Stimulated activated CD8-positive, alpha-beta memory T cell treated with anti-CD3 and anti-CD28 coated beads, Interleukin-7, amount 100 ng/mL, for 4 hours (primary cell): Measurements from ENCODE around the gene KCNAB2.

Experiments used
- DNase-seq, 2 donors: peaks; one replicate each; pipeline ENCODE4 v3.0.0-alpha.2; 2020; ENCODE audit warnings: low read depth in 2 of 2

KCNAB2 gene

DNA sequence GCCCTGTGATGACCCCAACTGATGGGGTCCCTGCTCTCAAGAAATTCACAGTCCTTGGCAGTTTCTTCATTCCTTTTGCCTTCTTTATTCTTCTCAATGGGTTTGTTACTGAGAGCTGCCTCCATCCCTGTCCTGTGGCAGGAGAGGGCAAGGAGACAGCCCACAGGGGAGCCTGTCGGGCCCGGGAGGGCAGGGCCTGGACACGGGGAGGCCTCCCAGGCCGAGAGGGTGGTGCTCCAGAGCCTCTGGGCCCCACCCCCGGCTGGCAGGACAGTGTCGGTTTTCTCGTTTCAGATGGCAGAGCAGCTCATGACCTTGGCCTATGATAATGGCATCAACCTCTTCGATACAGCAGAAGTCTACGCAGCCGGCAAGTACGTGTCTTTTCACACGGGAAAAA is 36.2 kb downstream of the KCNAB2 start:
- no peak for DNase-seq

DNA sequence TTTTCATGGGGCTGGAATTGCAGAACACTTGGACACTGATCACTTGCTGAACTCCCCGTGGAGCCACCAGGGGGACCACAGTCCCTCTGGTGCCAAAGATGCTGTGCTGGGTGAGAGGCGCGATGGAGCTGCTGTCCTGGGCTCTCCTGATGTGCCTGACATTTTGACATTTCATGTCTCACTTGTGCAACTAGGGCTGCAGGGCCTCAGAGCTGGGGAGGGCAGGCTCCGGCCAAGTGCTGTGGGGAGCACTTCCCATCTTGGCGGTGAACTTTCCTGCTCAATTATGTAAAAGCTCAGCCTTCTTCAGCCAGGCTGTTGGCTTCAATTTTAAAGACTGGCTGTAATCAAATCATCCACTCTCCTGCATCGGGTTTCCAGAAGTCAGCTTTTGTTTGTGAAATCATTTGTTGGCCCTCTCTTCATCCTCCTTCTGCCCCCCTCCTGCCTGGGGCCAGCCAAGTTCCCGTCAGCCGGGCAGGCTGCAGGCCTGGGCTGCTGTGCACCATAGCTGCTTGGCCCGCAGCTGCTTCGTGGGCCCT is 36.8 kb downstream of the KCNAB2 start:
- DNase-seq = no peak

- no peak for DNase-seq
Observed at GRCh38 chr1:6083385-6083784, 37.7 kb downstream of the KCNAB2 start.

- no peak for DNase-seq
Observed at GRCh38 chr1:6083801-6084446, 38.2 kb downstream of the KCNAB2 start.

- DNase-seq = no peak
Observed at GRCh38 chr1:6084781-6085495, 39.2 kb downstream of the KCNAB2 start.

GRCh38 chr1:6085666-6086065 is 40.0 kb downstream of the KCNAB2 start:
- no peak for DNase-seq

GRCh38 chr1:6086358-6086757 is 40.7 kb downstream of the KCNAB2 start:
- no peak for DNase-seq

DNA sequence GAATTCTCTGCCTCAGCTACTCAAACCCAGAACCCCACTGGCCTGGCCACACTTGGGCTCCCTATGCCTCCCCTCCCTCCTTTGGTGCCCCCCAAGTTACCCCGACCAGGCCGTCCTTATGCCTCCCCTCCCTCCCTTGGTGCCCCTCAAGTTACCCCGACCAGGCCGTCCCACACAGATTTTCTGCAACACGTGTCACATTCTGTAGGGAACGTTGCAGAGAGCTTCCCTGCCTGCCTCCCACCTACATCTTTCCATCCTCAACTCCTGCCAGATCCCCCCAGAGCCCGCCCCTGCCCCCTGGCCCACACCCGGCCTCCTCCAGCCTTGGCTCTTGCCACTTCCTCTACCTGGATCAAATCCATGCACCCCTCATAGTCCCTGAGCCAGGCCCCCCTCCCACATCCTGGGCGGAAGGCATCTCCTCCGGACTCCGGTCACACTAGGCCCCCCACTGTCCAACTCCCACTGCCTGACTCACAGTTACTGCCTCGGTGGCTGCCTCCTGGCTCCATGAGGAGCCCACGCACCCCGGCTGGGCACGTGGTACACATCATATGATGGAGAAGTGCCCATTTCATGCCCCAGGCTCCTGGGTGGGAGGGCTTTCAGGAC is 41.2 kb downstream of the KCNAB2 start:
- no peak for DNase-seq

GRCh38 chr1:6087377-6087772 is 41.7 kb downstream of the KCNAB2 start:
- DNase-seq = no peak

GRCh38 chr1:6087958-6088357 is 42.3 kb downstream of the KCNAB2 start:
- DNase-seq = no peak

DNA sequence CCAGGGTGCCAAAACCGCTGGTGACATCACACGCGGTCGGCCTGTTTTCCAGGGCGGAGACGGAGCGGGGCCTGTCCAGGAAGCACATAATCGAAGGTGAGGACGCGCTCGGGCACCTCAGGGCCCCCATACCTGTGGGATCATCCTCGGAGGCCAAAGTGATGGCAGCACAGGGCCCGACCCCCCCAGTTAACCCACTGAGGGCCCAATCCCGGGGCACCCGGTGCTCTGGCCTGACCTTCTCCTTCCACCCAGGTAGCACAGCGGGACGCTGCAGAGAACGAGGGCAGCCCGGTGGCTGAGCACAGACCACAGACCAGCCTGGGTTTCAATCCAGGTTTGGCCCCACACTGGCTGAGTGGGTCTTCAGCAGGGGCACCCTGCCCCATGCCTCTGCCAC is 43.3 kb downstream of the KCNAB2 start:
- no peak for DNase-seq

GRCh38 chr1:6090288-6090687 is 44.6 kb downstream of the KCNAB2 start:
- no peak for DNase-seq

DNA sequence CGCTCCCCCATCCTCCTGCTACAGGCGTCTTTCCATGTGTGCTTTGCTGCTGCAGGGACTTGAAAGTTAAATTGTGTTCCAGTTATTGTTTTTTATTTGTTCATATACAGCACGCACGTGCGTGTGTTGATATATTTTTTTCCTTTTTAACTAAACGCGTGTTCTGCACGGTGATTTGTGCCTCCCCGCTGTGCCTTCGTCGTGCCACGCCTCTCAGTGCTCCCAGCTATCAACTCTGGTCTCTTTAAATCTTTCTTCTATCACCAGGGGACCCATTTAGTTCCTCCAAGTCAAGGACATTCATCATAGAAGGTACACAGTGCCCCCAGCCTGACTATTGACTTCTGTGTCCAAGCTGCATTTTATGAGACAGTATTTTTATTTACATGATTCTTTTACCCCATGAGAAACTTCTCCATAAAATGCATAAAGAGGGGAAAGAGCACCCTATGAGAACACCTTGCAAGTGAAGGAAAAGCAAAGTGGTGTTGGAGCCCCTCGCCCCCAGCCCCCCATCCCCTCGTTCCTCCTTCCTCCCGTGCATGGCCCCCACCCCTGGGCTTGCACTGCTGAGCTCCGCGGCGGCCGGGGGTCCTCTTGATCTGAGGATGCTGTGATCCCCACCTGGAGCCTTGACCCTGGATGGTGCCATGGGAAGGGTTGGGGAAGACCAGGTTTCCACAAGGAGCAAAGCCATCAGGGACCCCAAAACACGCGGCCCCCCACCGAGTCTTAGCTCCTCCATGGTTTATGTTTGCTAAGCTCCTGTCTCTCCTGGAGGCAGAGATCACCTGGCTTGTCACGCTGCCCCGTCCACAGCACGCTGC is 45.5 kb downstream of the KCNAB2 start:
- DNase-seq = no peak

DNA sequence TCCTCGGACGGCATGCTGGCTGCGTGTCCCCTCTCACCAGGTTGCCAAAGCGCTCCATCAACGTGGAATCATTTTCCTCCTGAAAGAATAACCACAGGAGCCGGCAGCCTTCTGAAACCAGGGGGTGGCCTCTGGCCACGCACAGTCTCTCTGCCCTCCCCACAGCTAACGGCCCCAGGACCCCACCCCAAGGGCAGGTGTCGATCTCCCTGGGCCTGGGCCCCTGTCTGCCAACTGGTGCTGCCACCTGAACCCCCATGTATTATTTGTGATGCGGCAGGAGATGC is 46.1 kb downstream of the KCNAB2 start:
- DNase-seq = no peak

- no peak for DNase-seq
Observed at GRCh38 chr1:6092211-6092610, 46.5 kb downstream of the KCNAB2 start.

DNA sequence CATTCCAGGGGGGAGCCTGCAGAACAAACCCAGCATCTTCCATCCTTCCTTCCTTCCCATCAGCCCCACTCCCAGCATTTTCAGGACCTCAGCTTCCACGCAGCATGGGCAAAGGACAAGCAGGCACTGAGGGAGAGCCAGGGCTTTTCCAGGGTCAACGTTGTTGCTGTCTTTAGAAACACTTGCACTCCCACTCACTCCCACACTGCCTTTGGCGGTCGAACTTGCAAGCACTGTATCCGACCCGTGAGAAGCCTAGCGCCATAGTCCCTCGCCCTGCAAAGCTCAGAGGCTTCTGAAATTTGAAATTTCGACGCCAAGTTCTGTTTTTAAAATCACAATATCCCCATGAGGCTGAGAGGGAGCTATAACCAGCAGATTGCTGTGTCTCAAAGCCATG is 47.4 kb downstream of the KCNAB2 start:
- no peak for DNase-seq

GRCh38 chr1:6093611-6094010 is 47.9 kb downstream of the KCNAB2 start:
- no peak for DNase-seq

DNA sequence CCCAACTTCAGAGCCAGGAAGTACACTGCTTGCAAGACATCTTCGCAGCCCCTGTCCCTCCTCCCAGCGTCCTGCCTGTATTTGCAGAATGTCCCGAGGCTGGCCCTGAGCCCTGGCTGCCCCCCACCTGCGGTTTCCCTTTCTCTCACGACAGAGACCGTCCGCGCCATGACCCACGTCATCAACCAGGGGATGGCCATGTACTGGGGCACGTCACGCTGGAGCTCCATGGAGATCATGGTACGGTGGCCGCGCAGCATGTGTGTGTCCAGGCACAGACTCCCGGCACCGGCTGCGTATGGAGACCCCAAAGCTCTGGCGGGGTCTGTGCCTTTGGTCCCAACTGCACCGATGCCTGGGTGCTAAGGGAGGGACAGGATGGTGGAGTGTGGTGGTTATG is 48.6 kb downstream of the KCNAB2 start:
- DNase-seq = no peak

DNA sequence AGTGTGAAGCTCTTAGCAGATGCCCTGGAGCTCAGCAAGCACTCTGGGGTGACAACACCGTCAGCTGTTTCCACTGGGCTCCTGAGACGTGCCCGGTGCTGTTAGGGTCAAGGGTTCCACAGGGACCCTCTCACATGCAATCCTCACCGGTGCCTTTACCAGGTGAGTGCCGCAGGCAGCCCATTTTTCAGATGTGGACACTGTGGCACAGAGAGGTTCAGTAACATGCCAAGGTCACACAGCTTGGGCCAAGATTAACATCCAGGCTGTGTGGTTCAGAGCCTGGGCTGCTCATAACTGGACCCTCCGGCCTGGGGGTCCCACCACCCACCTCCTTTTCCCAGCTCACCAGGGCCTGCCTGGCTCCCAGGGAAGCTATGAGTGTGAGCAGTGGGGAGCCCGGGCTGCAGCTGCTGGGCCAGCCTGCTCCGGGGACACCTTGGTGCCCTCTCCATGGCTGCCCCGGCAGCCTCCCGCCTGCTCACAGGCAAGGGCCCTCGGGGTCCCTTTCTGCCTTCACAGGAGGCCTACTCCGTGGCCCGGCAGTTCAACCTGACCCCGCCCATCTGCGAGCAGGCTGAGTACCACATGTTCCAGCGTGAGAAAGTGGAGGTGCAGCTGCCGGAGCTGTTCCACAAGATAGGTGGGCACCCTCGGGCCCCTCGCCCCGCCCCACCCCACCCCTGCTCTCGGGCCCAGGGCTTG is 49.3 kb downstream of the KCNAB2 start:
- no peak for DNase-seq

GRCh38 chr1:6095511-6096242 is 50.0 kb downstream of the KCNAB2 start:
- DNase-seq = no peak
